ENCODE results near the gene SECISBP2. TPM values are rescaled to one million over a fixed set of nuclear protein-coding genes. Genes with fewer than 3 reads are reported as not detected.
"Not testable (repeated sequence)": the region's sequence is repeated elsewhere in the genome, so short reads cannot be mapped to it uniquely, and the experiment has no call there.

Gene SECISBP2
- 10 to 100 TPM; 42.8 to 52.0 TPM for total RNA-seq

GRCh38 chr9:89318123-89319014 is at the start of gene SECISBP2:
Gene SECISBP2 (plus strand): TSS chr9:89318500. CDS start chr9:89318577, 77 bp downstream.
- Mint-ChIP-seq H3K27ac (peak within 1 kb of the TSS; percentile 93 to 99), H3K9me3 (no peaks in the 10 kb centered on the region), H3K36me3 (peaks cover 45 to 57% of the 10 kb centered on the region in 2 donors)
- peak; percentile 91 to 97 for DNase-seq (ENCODE audit: low spot score in 2 of 2)
- ATAC-seq = peak; percentile 91

DNA sequence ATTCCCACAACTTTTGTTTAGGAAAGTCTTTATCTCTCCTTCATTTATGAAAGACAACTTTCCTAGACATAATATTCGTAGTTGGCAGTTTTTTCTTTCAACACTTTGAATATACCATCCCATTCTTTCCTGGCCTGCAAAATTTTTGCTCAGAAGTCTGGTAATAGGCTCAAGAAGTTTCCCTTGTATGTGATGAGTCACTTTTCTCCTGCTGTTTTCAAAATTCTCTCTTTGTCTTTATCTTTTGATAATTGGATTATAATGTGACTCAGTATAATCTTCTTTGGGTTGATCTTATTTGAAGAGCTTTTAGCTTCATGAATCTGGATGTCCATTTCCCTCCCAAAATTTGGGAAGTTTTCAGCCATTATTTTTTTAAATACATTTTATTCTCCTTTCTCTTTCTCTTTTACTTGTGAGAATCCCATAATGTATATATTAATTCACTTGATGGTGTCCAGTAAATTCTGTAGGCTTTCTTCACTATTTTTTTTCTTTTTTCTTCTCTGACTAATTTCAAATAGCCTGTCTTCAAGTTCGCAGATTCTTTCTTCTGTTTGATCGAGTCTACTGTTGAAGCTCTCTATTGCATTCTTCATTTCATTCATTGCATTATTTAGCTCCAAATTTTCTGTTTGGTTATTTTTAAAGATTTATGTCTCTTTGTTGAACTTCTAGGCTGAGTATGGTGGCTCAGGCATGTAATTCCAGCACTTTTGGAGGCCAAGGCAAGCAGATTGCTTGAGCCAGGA is 44.6 kb upstream of the SECISBP2 start:
- no peak for DNase-seq (ENCODE audit: low spot score in 2 of 2)
- peaks cover 23 to 40% of the 10 kb centered on the region in 2 donors for H3K9me3 Mint-ChIP-seq
- ATAC-seq = no peak
- H3K36me3 Mint-ChIP-seq = peaks cover 26 to 43% of the 10 kb centered on the region in 2 donors
- H3K27ac Mint-ChIP-seq = no peak overlapping the region

- Mint-ChIP-seq H3K9me3 (peaks cover 23 to 40% of the 10 kb centered on the region in 2 donors), H3K36me3 (peaks cover 26 to 43% of the 10 kb centered on the region in 2 donors), H3K27ac (no peak overlapping the region)
- ATAC-seq (peak; percentile 74 to 94), DNase-seq (ENCODE audit: low spot score in 2 of 2) (no peak)
Measured at GRCh38 chr9:89274838-89275237, 43.5 kb upstream of the SECISBP2 start.

- DNase-seq (ENCODE audit: low spot score in 2 of 2); ATAC-seq; H3K27ac Mint-ChIP-seq: not testable (repeated sequence)
- Mint-ChIP-seq H3K36me3 (peaks cover 26 to 42% of the 10 kb centered on the region in 2 donors), H3K9me3 (peaks cover 23 to 40% of the 10 kb centered on the region in 2 donors)
Measured at GRCh38 chr9:89276040-89276439, 42.3 kb upstream of the SECISBP2 start.

DNA sequence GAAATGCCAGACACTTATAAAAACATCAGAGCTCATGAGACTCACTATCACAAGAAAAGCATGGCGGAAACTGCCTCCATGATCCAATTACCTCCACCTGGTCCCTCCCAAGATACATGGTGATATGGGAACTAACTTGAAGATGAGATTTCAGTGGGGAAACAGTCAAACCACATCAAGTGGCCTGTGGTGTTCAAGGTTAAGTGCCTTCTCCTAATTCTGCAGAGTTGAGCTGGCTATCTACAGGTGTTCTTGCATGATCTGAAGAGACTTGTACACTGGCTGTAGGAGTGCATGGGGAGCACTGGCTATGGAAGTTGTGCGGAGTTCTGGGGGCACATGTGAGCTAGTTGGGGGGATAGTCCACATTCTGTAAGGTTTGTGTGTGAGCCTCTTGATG is 41.3 kb upstream of the SECISBP2 start:
- Mint-ChIP-seq H3K36me3 (peaks cover 19 to 36% of the 10 kb centered on the region in 2 donors), H3K9me3 (peaks cover 23 to 35% of the 10 kb centered on the region in 2 donors), H3K27ac (no peak overlapping the region)
- no peak for DNase-seq (ENCODE audit: low spot score in 2 of 2)
- ATAC-seq = no peak

DNA sequence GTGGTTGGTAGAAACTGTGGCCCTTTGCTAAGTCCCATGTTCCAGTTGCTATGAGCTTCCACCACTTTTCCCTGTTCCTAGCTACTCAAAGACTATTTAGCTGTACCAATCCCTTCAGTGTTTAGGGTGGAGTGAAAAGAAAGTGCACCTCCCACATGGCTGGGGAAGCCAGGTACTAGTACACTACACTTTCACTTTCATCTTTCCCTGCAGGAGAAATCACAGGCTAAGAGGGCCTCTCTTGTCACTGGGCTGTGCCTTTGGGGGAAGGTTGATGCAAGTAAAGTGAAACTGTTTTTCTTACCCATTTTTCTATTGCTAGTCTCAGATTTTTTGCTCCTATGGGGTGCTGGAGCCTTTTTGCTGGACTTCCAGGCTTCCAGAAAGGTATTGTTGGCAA is 40.8 kb upstream of the SECISBP2 start:
- peak; percentile 45 to 56 for ATAC-seq
- no peak overlapping the region for H3K27ac Mint-ChIP-seq

DNA sequence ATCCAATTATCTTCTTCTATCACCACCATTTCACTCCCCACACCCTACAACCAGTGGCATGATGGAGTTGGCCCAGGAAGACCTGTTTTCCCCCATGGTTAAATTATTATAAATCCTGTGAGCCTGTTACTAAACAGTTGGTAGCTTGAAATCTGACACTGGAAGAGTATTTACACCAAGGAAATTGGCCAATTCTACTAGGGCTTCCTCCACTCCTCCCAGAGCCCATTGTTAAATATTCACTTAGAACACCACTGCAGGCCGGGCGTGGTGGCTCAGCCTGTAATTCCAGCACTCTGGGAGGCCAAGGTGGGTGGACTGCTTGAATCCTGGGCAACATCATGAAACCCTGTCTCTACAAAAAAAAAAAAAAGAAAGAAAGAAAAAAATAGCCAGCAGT is 39.7 kb upstream of the SECISBP2 start:
- Mint-ChIP-seq H3K9me3 (peaks cover 16 to 23% of the 10 kb centered on the region in 2 donors), H3K27ac (no peak overlapping the region), H3K36me3 (peaks cover 19 to 26% of the 10 kb centered on the region in 2 donors)
- no peak for DNase-seq (ENCODE audit: low spot score in 2 of 2)
- no peak for ATAC-seq

More for the DNA sequence above, 40.8 kb upstream of the SECISBP2 start:
- peaks cover 19 to 36% of the 10 kb centered on the region in 2 donors for H3K36me3 Mint-ChIP-seq
- H3K9me3 Mint-ChIP-seq = peaks cover 23 to 34% of the 10 kb centered on the region in 2 donors
- no peak for DNase-seq (ENCODE audit: low spot score in 2 of 2)

DNA sequence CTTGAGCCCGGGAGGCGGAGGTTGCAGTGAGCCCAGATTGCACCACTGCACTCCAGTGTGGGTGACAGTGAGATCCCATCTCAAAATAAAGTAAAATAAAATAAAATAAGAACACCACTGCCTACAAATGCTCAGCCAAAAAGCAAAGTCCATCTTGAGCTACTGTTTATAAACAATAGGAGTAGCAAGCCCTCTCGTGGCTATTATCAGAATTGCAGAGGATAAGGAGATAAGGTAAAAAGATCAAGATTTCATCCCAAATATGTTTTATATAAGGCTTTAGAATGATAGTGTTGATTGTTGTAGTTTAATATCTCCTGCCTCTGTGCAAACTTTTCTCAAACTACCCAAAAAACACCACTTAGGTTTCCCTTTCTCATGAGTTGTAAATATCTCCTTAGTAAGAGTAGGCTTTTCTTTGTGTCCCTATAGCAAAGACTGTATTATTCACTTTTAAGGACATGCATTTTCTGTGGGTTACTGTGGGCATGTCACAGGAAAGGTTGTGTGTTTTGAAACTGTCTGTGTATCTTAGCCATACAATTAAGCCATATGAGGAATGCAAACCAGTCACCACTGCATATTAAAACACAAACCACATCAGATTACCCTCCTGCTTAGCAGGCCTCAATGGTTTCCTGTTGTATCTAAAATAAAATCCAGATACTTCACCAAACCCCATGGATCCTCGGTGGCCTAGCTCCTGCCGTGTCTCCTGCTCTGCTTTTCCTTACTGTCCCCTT is 39.1 kb upstream of the SECISBP2 start:
- ATAC-seq (peak; percentile 24 to 25), DNase-seq (ENCODE audit: low spot score in 2 of 2) (peak in 1 of 2 donors; percentile 36)
- peaks cover 10 to 17% of the 10 kb centered on the region in 2 donors for H3K9me3 Mint-ChIP-seq
- H3K27ac Mint-ChIP-seq = no peak overlapping the region
- peaks cover 13 to 20% of the 10 kb centered on the region in 2 donors for H3K36me3 Mint-ChIP-seq

DNA sequence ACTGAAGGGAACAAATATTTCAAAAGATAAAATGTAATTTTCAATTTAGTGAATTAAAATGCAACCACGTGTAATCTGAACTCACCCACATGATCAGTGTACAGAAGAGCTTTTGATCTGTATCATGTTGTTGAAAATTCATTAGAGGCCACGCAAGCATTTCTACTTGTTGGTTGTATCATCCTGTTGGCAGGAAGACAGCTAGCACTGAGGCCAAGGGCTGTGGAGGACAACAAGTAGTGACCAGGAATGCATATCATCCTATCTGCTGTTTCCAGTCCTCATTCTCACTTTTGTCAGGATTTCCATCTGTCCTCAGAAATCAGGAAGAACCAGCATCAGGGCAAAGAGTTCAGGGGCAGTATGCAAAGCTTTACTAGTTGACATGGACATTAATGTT is 37.2 kb upstream of the SECISBP2 start:
- Mint-ChIP-seq H3K27ac (no peak overlapping the region), H3K9me3 (peaks cover 0 to 5% of the 10 kb centered on the region in 2 donors), H3K36me3 (peaks cover 0 to 6% of the 10 kb centered on the region in 2 donors)
- ATAC-seq = no peak
- DNase-seq (ENCODE audit: low spot score in 2 of 2) = no peak

- not testable (repeated sequence) for H3K27ac Mint-ChIP-seq; DNase-seq (ENCODE audit: low spot score in 2 of 2); ATAC-seq; H3K36me3 Mint-ChIP-seq; H3K9me3 Mint-ChIP-seq
Measured at GRCh38 chr9:89282248-89282968, 35.9 kb upstream of the SECISBP2 start.

DNA sequence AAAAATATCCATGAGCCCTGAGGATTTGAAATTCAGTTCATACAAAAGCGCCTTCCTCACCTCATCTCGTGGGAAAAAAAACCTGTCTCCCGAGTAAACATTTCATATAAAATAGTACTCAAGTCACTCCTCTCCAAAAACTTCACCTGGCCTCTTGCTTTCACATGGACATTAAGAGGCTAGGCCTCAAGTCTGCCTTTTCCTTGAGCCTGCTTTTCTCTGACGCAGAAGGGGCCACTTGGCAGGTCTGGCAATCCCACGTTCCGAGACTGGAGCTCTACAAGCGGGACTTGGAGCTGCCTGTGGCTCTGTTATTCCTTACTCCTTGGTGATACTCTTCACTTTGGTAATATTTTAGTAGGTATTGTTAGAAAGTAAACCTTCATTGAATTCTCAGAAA is 34.2 kb upstream of the SECISBP2 start:
- ATAC-seq (no peak), DNase-seq (ENCODE audit: low spot score in 2 of 2) (no peak)
- Mint-ChIP-seq H3K36me3 (no peaks in the 10 kb centered on the region), H3K9me3 (no peaks in the 10 kb centered on the region), H3K27ac (no peak overlapping the region)

DNA sequence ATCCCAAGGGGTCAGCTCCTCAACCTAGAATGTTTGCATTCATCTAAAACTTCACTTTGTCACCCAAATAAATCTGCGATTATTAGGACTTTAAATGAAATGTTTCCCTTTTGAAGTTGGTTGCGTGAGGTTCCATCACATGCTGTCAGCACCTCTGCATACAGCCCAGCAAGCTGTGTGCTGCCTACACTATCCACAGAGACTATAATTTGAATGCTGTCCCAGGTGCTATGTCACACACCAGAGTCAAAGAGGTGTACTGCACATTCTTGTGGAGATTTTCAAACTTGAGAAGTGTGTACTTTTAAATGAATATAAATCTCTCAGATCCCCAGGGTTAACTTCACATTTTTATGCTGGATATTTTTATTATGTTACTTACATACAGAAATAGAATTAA is 26.6 kb upstream of the SECISBP2 start:
- DNase-seq (ENCODE audit: low spot score in 2 of 2) (no peak), ATAC-seq (no peak)
- no peak overlapping the region for H3K27ac Mint-ChIP-seq
- no peaks in the 10 kb centered on the region for H3K9me3 Mint-ChIP-seq
- no peaks in the 10 kb centered on the region for H3K36me3 Mint-ChIP-seq

- ATAC-seq = no peak
- Mint-ChIP-seq H3K27ac (no peak overlapping the region), H3K9me3 (no peaks in the 10 kb centered on the region), H3K36me3 (no peaks in the 10 kb centered on the region)
- no peak for DNase-seq (ENCODE audit: low spot score in 2 of 2)
Measured at GRCh38 chr9:89293014-89293413, 25.3 kb upstream of the SECISBP2 start.

DNA sequence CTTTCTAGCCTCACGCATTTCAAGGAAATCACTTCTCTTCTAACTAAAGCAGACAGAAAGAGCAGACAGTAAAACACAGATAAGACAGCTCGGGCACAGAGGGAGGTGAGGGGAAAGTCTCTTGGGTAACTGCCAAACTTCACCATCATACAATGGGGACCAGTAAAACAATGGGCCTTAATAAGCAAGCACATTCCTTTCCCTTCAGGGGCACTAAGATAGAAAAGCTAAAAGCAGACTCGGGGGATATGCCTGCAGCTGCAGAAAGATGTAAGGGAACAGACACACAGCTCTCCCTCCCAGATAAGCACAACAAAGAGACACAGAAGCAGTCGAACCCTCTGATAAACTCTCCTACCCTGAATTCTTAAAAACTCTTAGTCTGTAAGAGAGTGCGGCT is 22.9 kb upstream of the SECISBP2 start:
- no peaks in the 10 kb centered on the region for H3K9me3 Mint-ChIP-seq
- H3K27ac Mint-ChIP-seq = no peak overlapping the region
- ATAC-seq = no peak
- no peak for DNase-seq (ENCODE audit: low spot score in 2 of 2)
- H3K36me3 Mint-ChIP-seq = no peaks in the 10 kb centered on the region

GRCh38 chr9:89301996-89302395 is 16.3 kb upstream of the SECISBP2 start:
- not testable (repeated sequence) for H3K36me3 Mint-ChIP-seq; ATAC-seq; H3K9me3 Mint-ChIP-seq; H3K27ac Mint-ChIP-seq; DNase-seq (ENCODE audit: low spot score in 2 of 2)
